Measurements from ENCODE around the gene SELENOM. TPM values are rescaled to one million over a fixed set of nuclear protein-coding genes. Genes with fewer than 3 reads are reported as not detected.
"Not testable (repeated sequence)": the region's sequence is repeated elsewhere in the genome, so short reads cannot be mapped to it uniquely, and the experiment has no call there.

Gene SELENOM
- total RNA-seq, 4 donors from 2014 or later: 37.4 to 72.1 (median 56.0) TPM

GRCh38 chr22:31080848-31081649 is 26.3 kb downstream of the SELENOM start, which contains the start of gene SMTN:
TSS of gene SMTN (plus strand) at chr22:31081318. CDS start at chr22:31083259, 1,941 bp downstream.
- 2% methylated on average over 24 of the region's 63 CpGs for WGBS
- peak; percentile 80 to 93 for TF ChIP-seq POLR2A (IDR thresholded peaks at IDR 0.05)
- TF ChIP-seq POLR2AphosphoS5 (IDR thresholded peaks at IDR 0.05): peak; percentile 56 to 65 (median 59)
- no peak for TF ChIP-seq EP300 (IDR thresholded peaks at IDR 0.05)
- TF ChIP-seq, protein P1, sequence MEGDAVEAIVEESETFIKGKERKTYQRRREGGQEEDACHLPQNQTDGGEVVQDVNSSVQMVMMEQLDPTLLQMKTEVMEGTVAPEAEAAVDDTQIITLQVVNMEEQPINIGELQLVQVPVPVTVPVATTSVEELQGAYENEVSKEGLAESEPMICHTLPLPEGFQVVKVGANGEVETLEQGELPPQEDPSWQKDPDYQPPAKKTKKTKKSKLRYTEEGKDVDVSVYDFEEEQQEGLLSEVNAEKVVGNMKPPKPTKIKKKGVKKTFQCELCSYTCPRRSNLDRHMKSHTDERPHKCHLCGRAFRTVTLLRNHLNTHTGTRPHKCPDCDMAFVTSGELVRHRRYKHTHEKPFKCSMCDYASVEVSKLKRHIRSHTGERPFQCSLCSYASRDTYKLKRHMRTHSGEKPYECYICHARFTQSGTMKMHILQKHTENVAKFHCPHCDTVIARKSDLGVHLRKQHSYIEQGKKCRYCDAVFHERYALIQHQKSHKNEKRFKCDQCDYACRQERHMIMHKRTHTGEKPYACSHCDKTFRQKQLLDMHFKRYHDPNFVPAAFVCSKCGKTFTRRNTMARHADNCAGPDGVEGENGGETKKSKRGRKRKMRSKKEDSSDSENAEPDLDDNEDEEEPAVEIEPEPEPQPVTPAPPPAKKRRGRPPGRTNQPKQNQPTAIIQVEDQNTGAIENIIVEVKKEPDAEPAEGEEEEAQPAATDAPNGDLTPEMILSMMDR (IDR thresholded peaks at IDR 0.05): no peak
- Histone ChIP-seq H3K36me3 (no peaks in the 10 kb centered on the region), H3K27me3 (no peaks in the 10 kb centered on the region), H3K27ac (peak within 1 kb of the TSS; percentile 86), H3K4me3 (peak within 1 kb of the TSS; percentile 76), H3K9me3 (no peaks in the 10 kb centered on the region), H3K4me1 (peaks cover 60% of the 10 kb centered on the region)
- DNase-seq (ENCODE audit: low spot score in 2 of 2): peak; percentile 96 to 97

DNA sequence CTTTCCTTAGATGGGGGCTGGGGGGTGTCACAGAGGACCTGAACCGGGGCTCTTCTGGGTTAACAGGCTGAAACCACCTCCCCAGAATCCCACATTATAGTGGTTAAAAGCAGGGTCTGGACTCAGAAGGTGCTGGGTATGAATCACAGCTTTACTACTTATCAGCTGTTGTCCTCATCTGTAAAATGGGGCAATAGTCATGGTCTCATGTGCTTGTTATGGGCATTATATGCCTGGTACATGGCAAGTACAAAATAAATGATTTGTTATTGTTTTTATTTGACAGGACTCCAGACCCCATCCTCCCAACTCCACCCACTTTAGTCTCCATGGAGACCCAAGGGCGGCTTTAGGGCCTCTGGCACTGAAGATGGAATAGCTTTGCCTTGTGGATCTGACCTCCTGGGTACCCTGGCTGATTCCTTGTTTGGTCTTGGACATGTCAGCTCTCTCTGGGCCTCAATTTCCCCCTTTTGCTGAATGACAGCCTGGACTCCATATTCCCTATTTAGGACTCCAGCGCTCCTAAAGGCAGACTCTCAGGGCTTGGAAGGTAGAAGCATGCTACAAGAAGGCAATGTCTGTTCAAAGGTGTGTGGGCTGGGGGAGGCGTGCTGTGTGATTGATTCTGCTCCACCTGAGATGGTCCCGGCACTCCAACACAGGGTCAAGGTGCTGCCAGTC is 27.1 kb downstream of the SELENOM start:
- Histone ChIP-seq H3K4me1 (peaks cover 59% of the 10 kb centered on the region), H3K9me3 (no peaks in the 10 kb centered on the region), H3K4me3 (peak overlapping the region; percentile 76), H3K36me3 (no peaks in the 10 kb centered on the region), H3K27ac (peak overlapping the region; percentile 86), H3K27me3 (no peaks in the 10 kb centered on the region)
- TF ChIP-seq, protein P1 (IDR thresholded peaks at IDR 0.05): no peak
- TF ChIP-seq EP300 (IDR thresholded peaks at IDR 0.05): no peak
- TF ChIP-seq POLR2A (IDR thresholded peaks at IDR 0.05): no peak
- TF ChIP-seq POLR2AphosphoS5 (IDR thresholded peaks at IDR 0.05): no peak
- 30% methylated on average over 5 of the region's 5 CpGs for WGBS
- no peak for DNase-seq (ENCODE audit: low spot score in 2 of 2)

DNA sequence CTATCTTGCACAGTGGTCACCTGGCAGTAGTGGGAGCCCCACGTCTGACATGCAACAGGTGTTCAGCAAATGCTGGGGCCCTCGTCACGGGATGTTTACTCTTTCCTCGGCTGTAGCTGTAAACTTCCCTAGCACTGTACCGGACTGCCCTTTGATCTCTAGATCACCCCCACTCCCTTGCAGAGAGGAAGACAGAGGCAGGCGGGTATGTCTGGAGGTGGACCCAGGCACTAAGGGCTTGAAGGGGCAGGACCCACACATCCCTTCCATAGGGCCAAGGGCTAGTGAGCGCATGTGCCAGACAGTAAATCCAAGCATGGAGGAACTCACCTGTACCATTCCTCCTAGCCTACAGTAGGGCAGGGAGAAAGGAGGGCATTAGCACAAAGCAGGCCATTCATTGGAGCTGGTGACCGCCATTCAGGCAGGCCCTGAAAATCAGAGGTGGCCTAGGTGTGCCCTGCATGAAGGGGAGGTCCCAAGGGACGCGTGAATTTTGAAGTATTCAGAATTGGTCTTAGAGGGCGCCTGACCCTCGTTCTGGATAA is 28.2 kb downstream of the SELENOM start:
- Histone ChIP-seq H3K27ac (no peak overlapping the region), H3K4me3 (no peak overlapping the region), H3K36me3 (no peaks in the 10 kb centered on the region), H3K4me1 (peaks cover 53% of the 10 kb centered on the region), H3K9me3 (no peaks in the 10 kb centered on the region), H3K27me3 (no peaks in the 10 kb centered on the region)
- no peak for DNase-seq (ENCODE audit: low spot score in 2 of 2)
- TF ChIP-seq POLR2A (IDR thresholded peaks at IDR 0.05) (no peak), POLR2AphosphoS5 (IDR thresholded peaks at IDR 0.05) (no peak), EP300 (IDR thresholded peaks at IDR 0.05) (no peak)
- TF ChIP-seq, protein P1 (IDR thresholded peaks at IDR 0.05): no peak
- 90% methylated on average over 12 of the region's 12 CpGs for whole genome bisulfite sequencing

- not testable (repeated sequence) for H3K4me3 ChIP-seq; DNase-seq (ENCODE audit: low spot score in 2 of 2); H3K36me3 ChIP-seq; H3K27me3 ChIP-seq; H3K27ac ChIP-seq; H3K9me3 ChIP-seq
- H3K4me1 ChIP-seq: peaks cover 45% of the 10 kb centered on the region
- WGBS: 71% methylated on average over 2 of the region's 2 CpGs
Observed at GRCh38 chr22:31078389-31078788, 29.0 kb downstream of the SELENOM start.

DNA sequence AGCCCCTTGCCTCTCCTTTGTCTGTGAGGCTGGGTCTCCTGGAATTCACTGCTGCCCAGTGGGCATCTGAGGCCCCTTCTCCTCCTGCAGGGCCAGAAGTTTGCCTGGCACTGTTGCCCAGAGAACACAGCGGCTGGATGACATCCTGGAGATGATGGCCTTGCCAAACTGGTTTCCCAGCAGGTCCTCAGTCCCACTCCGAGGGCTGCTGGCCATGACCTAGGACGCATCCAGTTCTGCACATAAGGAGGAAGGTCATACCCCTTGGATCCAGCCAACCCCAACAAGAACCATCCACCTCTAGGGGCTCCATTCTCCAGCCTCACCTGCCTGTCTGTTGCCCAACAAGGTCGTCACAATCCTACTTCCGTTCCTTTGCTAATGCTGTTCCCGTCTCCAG is 29.7 kb downstream of the SELENOM start:
- DNase-seq (ENCODE audit: low spot score in 2 of 2): no peak
- Histone ChIP-seq H3K27ac (no peak overlapping the region), H3K4me3 (no peak overlapping the region), H3K36me3 (no peaks in the 10 kb centered on the region), H3K4me1 (peaks cover 38% of the 10 kb centered on the region), H3K9me3 (no peaks in the 10 kb centered on the region), H3K27me3 (no peaks in the 10 kb centered on the region)
- TF ChIP-seq, protein P1 (IDR thresholded peaks at IDR 0.05): no peak
- TF ChIP-seq POLR2A (IDR thresholded peaks at IDR 0.05) (no peak), EP300 (IDR thresholded peaks at IDR 0.05) (no peak), POLR2AphosphoS5 (IDR thresholded peaks at IDR 0.05) (no peak)
- 72% methylated on average over 6 of the region's 6 CpGs for WGBS
